H1 (cell line): ENCODE measurements around the gene PRLH. TPM values are rescaled to one million over a fixed set of nuclear protein-coding genes. Genes with fewer than 3 reads are reported as not detected.
"Not testable (repeated sequence)": the region's sequence is repeated elsewhere in the genome, so short reads cannot be mapped to it uniquely, and the experiment has no call there.

Experiments
- CTCF ChIA-PET: fragments of 300-600 bp; sonication (Branson Sonifier 250); formaldehyde crosslinking; loops from one replicate; lab custom pipeline; 2021; ENCODE audit not compliant: partially characterized antibody; lab: Charles Lee
- POLR2A ChIA-PET: fragments of 300-600 bp; sonication (Branson Sonifier 250); formaldehyde crosslinking; loops from one replicate; lab custom pipeline; 2021; ENCODE audit warnings: inconsistent platforms; ENCODE audit not compliant: partially characterized antibody; lab: Charles Lee
- DNase-seq, 2 experiments: peaks; one replicate each; pipeline versions ENCODE4 v3.0.0 to v3.0.0-alpha.2; 2010 to 2022; ENCODE audit warnings: low spot score in 2 of 2, low read depth in 1 of 2, mixed read lengths in 1 of 2
- FAIRE-seq: peaks from 2 replicates; lab custom pipeline; 2011; peaks lifted over from hg19 to GRCh38; lab: Jason Lieb, UNC
- H2AFZ ChIP-seq: 2 replicates; pipeline ENCODE4 v1.8.1; 2012; ENCODE audit warnings: low read length, inconsistent platforms
- H2AK5ac ChIP-seq: 2 replicates; pipeline ENCODE4 v1.6.1; 2013; ENCODE audit warnings: low read depth, low read length
- H2BK120ac ChIP-seq: replicated peaks from 2 replicates; pipeline ENCODE3; 2013; ENCODE audit warnings: low read depth, low read length, inconsistent platforms
- H2BK12ac ChIP-seq: 2 replicates; pipeline ENCODE4 v1.6.1; 2013; ENCODE audit warnings: low read depth, low read length
- H2BK15ac ChIP-seq: 2 replicates; pipeline ENCODE4 v1.6.1; 2013; ENCODE audit warnings: low read length
- H2BK20ac ChIP-seq: 2 replicates; pipeline ENCODE4 v1.6.1; 2013; ENCODE audit warnings: low read length
- H2BK5ac ChIP-seq: 2 replicates; pipeline ENCODE4 v1.6.1; 2013; ENCODE audit warnings: low read depth, low read length
- H3K14ac ChIP-seq: 2 replicates; pipeline ENCODE4 v1.6.1; 2013; ENCODE audit warnings: inconsistent platforms; ENCODE audit not compliant: insufficient read length
- H3K18ac ChIP-seq: 2 replicates; pipeline ENCODE4 v1.6.1; 2013; ENCODE audit warnings: low read length; ENCODE audit errors: extremely low read depth
- H3K23ac ChIP-seq: 2 replicates; pipeline ENCODE4 v1.6.1; 2013; ENCODE audit warnings: inconsistent platforms; ENCODE audit not compliant: insufficient read length
- H3K23me2 ChIP-seq: 2 replicates; pipeline ENCODE4 v1.6.1; 2013; ENCODE audit warnings: low read depth, low read length
- H3K27ac ChIP-seq: 2 replicates; pipeline ENCODE4 v1.6.1; 2011; ENCODE audit warnings: low read depth, low read length, inconsistent platforms
- H3K27me3 ChIP-seq, 4 experiments: replicated peaks in 1 of 4; 1 replicate in 1 of 4; 2 replicates in 3 of 4; pipeline versions ENCODE4 v1.6.1 to v1.8.1; 2011 to 2013; ENCODE audit warnings: low read length in 3 of 4, mild to moderate bottlenecking in 3 of 4, inconsistent platforms in 2 of 4, mixed read lengths in 2 of 4, moderate library complexity in 1 of 4; ENCODE audit not compliant: control insufficient read depth in 3 of 4, insufficient read depth in 3 of 4; ENCODE audit errors: extremely low read depth in 1 of 4
- H3K36me3 ChIP-seq, 4 experiments: 2 replicates each; pipeline versions ENCODE4 v1.6.1 to v1.8.1; 2011 to 2013; ENCODE audit warnings: mild to moderate bottlenecking in 4 of 4, low read length in 3 of 4, moderate library complexity in 2 of 4, control low read depth in 1 of 4, inconsistent platforms in 1 of 4; ENCODE audit not compliant: insufficient read depth in 4 of 4, control insufficient read depth in 2 of 4
- H3K4ac ChIP-seq: replicated peaks from 2 replicates; pipeline ENCODE3; 2013; ENCODE audit warnings: low read length, low read depth, mixed read lengths, inconsistent platforms; ENCODE audit not compliant: insufficient read length
- H3K4me1 ChIP-seq, 4 experiments: replicated peaks in 1 of 4; 1 replicate in 1 of 4; 2 replicates in 3 of 4; pipeline versions ENCODE4 v1.6.1 to v1.8.1; 2011 to 2013; ENCODE audit warnings: low read length in 3 of 4, inconsistent platforms in 2 of 4, mixed read lengths in 1 of 4; ENCODE audit not compliant: insufficient read depth in 4 of 4, control insufficient read depth in 3 of 4
- H3K4me2 ChIP-seq, 2 experiments: 2 replicates each; pipeline versions ENCODE4 v1.6.1 to v1.8.1; 2011 to 2013; ENCODE audit warnings: low read depth in 2 of 2, low read length in 2 of 2, control low read depth in 1 of 2, inconsistent platforms in 1 of 2, mild to moderate bottlenecking in 1 of 2; ENCODE audit not compliant: insufficient read depth in 1 of 2
- H3K4me3 ChIP-seq, 4 experiments: fragments of 200-600, 300-600 bp in 1 of 4; sonication (generic), shearing (Covaris generic), sonication (Bioruptor Twin) in 1 of 4; 2 replicates each; pipeline versions ENCODE4 v1.5.1 to v1.8.1; 2011 to 2016; ENCODE audit warnings: low read length in 4 of 4, low read depth in 3 of 4, control low read depth in 2 of 4, inconsistent platforms in 2 of 4, mild to moderate bottlenecking in 2 of 4, mixed read lengths in 1 of 4, moderate library complexity in 1 of 4; ENCODE audit not compliant: insufficient read depth in 2 of 4; ENCODE audit errors: extremely low read depth in 1 of 4
- H3K56ac ChIP-seq: replicated peaks from 2 replicates; pipeline ENCODE3; 2013; ENCODE audit warnings: low read depth, mild to moderate bottlenecking, mixed read lengths, low read length, inconsistent platforms; ENCODE audit not compliant: insufficient read length
- H3K79me1 ChIP-seq: 2 replicates; pipeline ENCODE4 v1.6.1; 2013; ENCODE audit warnings: low read depth, low read length, control low read depth
- H3K79me2 ChIP-seq, 2 experiments: 2 replicates each; pipeline versions ENCODE4 v1.6.1 to v1.8.1; 2012 to 2013; ENCODE audit warnings: low read length in 2 of 2, mild to moderate bottlenecking in 2 of 2, inconsistent platforms in 1 of 2; ENCODE audit not compliant: insufficient read depth in 2 of 2, control insufficient read depth in 1 of 2
- H3K9ac ChIP-seq, 4 experiments: replicated peaks in 1 of 4; 1 replicate in 1 of 4; 2 replicates in 3 of 4; pipeline versions ENCODE4 v1.6.1 to v1.8.1; 2011 to 2013; ENCODE audit warnings: low read depth in 3 of 4, low read length in 3 of 4, control low read depth in 2 of 4, mild to moderate bottlenecking in 2 of 4, moderate library complexity in 2 of 4, inconsistent platforms in 1 of 4; ENCODE audit errors: extremely low read depth in 1 of 4
- H3K9me3 ChIP-seq, 2 experiments: 2 replicates each; pipeline versions ENCODE4 v1.6.1 to v1.8.1; 2012 to 2013; ENCODE audit warnings: mild to moderate bottlenecking in 2 of 2, moderate library complexity in 2 of 2, control low read depth in 1 of 2, inconsistent platforms in 1 of 2, low read depth in 1 of 2, low read length in 1 of 2, mixed read lengths in 1 of 2; ENCODE audit not compliant: insufficient read depth in 2 of 2
- H4K20me1 ChIP-seq, 2 experiments: replicated peaks in 1 of 2; 2 replicates each; pipeline versions ENCODE3 to v1.8.1; 2011 to 2013; ENCODE audit warnings: inconsistent platforms in 2 of 2, low read length in 2 of 2, mild to moderate bottlenecking in 1 of 2; ENCODE audit not compliant: insufficient read depth in 2 of 2, control insufficient read depth in 1 of 2
- H4K5ac ChIP-seq: 2 replicates; pipeline ENCODE4 v1.6.1; 2013; ENCODE audit warnings: low read length, low read depth, mixed read lengths, inconsistent platforms; ENCODE audit not compliant: insufficient read length
- H4K8ac ChIP-seq: 2 replicates; pipeline ENCODE4 v1.8.0; 2013; ENCODE audit warnings: mild to moderate bottlenecking, moderate library complexity, low read length, inconsistent platforms; ENCODE audit not compliant: insufficient read depth; ENCODE audit errors: extremely low read depth
- H4K91ac ChIP-seq: replicated peaks from 2 replicates; pipeline ENCODE3; 2013; ENCODE audit warnings: low read length, mixed read lengths, inconsistent platforms; ENCODE audit not compliant: insufficient read length
- WGBS, 2 experiments: shearing (Covaris generic) in 1 of 2; methylation state at CpG; one replicate each; pipeline versions ENCODE4 v1.1.6 to v1.1.7; 2013 to 2015; ENCODE audit warnings: low lambda C conversion rate in 2 of 2, mixed read lengths in 2 of 2, inconsistent platforms in 1 of 2, low coverage in 1 of 2, missing lambda C conversion rate in 1 of 2; ENCODE audit not compliant: insufficient replicate concordance in 2 of 2, insufficient coverage in 1 of 2, insufficient read length in 1 of 2; ENCODE audit errors: extremely low coverage in 1 of 2, missing lambda C conversion rate in 1 of 2; 5-methylcytosine and 5-hydroxymethylcytosine counted together
- polyA plus RNA-seq, 7 experiments: library from polyadenylated mRNA; depleted of rRNA in 3 of 7; stranded (reverse) in 5 of 7; unstranded in 2 of 7; fragments of >200 nt in 5 of 7; fragments of 200-250 nt in 2 of 7; gene quantifications; 1 replicate in 5 of 7; 2 replicates in 1 of 7; 4 replicates in 1 of 7; pipeline versions ENCODE4 v1.2.1 to v1.2.3, GENCODE V29; 2011 to 2013; ENCODE audit warnings: missing spikeins in 2 of 7, mixed read lengths in 2 of 7
- total RNA-seq: library from RNA; stranded (reverse); fragmentation: NEBNext Ultra II Directional; extraction: Animal tissue kit (Norgen Biotek cat#: 25700); gene quantifications from 2 replicates; pipeline ENCODE4 v1.2.1, GENCODE V29; 2021

PRLH gene
- total and polyA plus RNA-seq, 2 of the 8 experiments (the other 6 are each of a cell fraction or from before 2014, with no cell fraction given): not detected

GRCh38 chr2:237595829-237596519, 29.6 kb downstream of the PRLH start:
- not testable (repeated sequence) for H4K5ac ChIP-seq, H2BK5ac ChIP-seq, H3K56ac ChIP-seq, H3K23ac ChIP-seq, H2BK120ac ChIP-seq, H3K27me3 ChIP-seq, H3K79me1 ChIP-seq, H3K4me2 ChIP-seq, DNase-seq, H4K8ac ChIP-seq, H3K79me2 ChIP-seq, H3K23me2 ChIP-seq, H3K9ac ChIP-seq, H2AFZ ChIP-seq, FAIRE-seq, H3K9me3 ChIP-seq, H3K4me3 ChIP-seq, H3K4ac ChIP-seq, H3K14ac ChIP-seq, H3K36me3 ChIP-seq, H3K27ac ChIP-seq, H4K20me1 ChIP-seq
- ChIA-PET CTCF (interaction anchor here (1.0 to 1.3 kb wide), 2 partner anchors 15 to 28 kb away, joined by 3 to 4 read pairs; no protein-coding TSS in a partner anchor), POLR2A (interaction anchor here (1.1 to 7.5 kb wide), 3 partner anchors 10 to 20 kb away, joined by 3 to 51 read pairs (median 9); no protein-coding TSS in a partner anchor)
- Histone ChIP-seq H2BK15ac (0 out of 2 replicates have a peak overlapping the region, but pooled peaks have one; percentile 84), H3K18ac (peak overlapping the region; percentile 96; the same call in 1 of the 2 replicates), H2BK20ac (peak overlapping the region; percentile 98; the same call in 1 of the 2 replicates), H2AK5ac (peak overlapping the region; percentile 71; the same call in 1 of the 2 replicates), H3K4me1 (peaks cover 18 to 47% (median 33%) of the 10 kb centered on the region in 4 experiments), H2BK12ac (peak overlapping the region; percentile 92; the same call in 1 of the 2 replicates), H4K91ac (peak overlapping the region; percentile 37)
- 78% methylated on average over 4 of the region's 5 CpGs; no CpG with 5 or more reads in 1 of the 2 experiments for WGBS, 2 experiments
